ENCODE data around the gene CHST4. TPM values are rescaled to one million over a fixed set of nuclear protein-coding genes. Genes with fewer than 3 reads are reported as not detected.

The CHST4 gene
- total and polyA plus RNA-seq, 2 donors (not counting 3 experiments of a cell fraction or from before 2014, with no cell fraction given): not detected

GRCh38 chr16:71500964-71501363 is 25.3 kb upstream of the CHST4 start:
- no peaks in the 10 kb centered on the region for H3K79me2 ChIP-seq (ENCODE audit: control insufficient read depth, insufficient read depth, low read length)
- TF ChIP-seq FOS (IDR thresholded peaks at IDR 0.05; ENCODE audit: borderline replicate concordance, insufficient read depth, low read length) (no peak), MYC (IDR thresholded peaks at IDR 0.05; ENCODE audit: low read depth, low read length) (no peak), POLR2AphosphoS5 (IDR thresholded peaks at IDR 0.05; ENCODE audit: insufficient read depth, low read depth, low read length) (no peak), MAX (IDR thresholded peaks at IDR 0.05; ENCODE audit: insufficient read depth, insufficient read length) (no peak), GATA2 (IDR thresholded peaks at IDR 0.05; ENCODE audit: insufficient read depth, insufficient read length, low read depth, low read length) (no peak), CTCF (IDR thresholded peaks at IDR 0.05; ENCODE audit: extremely low read depth in 1 of 2, insufficient read depth in 1 of 2, low read depth in 1 of 2, low read length in 2 of 2) (no peak), JUN (IDR thresholded peaks at IDR 0.05; ENCODE audit: borderline replicate concordance, insufficient read depth, insufficient read length, low read depth) (no peak)
- no peaks in the 10 kb centered on the region for H3K9me1 ChIP-seq (replicated peaks; ENCODE audit: control insufficient read depth, extremely low read depth, insufficient read depth, low read length)
- dilution Hi-C loops (cut with MboI; ENCODE audit: extremely low pct_ligation_motif_present, low sequenced_read_pairs) (no loop called here), intact Hi-C loops (cut with micrococcal nuclease) (no loop called here)
- no peak overlapping the region for H3K27ac ChIP-seq (ENCODE audit: insufficient read depth, low read depth, low read length)
- H3K4me3 ChIP-seq (replicated peaks in 1 of 3; ENCODE audit: insufficient read depth in 1 of 3, low read depth in 1 of 3, low read length in 3 of 3): no peak overlapping the region
- H2AFZ ChIP-seq (ENCODE audit: low read depth, low read length): no peak overlapping the region
- ChIA-PET POLR2A (no interaction called here), CTCF (interaction anchor here (1.3 to 6.3 kb wide), 5 partner anchors 19 to 142 kb away, joined by 3 to 229 read pairs (median 11); partner anchors contain the start of gene CALB2)
- no peaks in the 10 kb centered on the region for H3K36me3 ChIP-seq (ENCODE audit: control insufficient read depth in 2 of 2, extremely low read depth in 1 of 2, insufficient read depth in 2 of 2, low read length in 2 of 2)
- FAIRE-seq: no peak
- no peaks in the 10 kb centered on the region for H3K9me3 ChIP-seq (replicated peaks; ENCODE audit: control insufficient read depth, insufficient read depth, low read length)
- no peaks in the 10 kb centered on the region for H3K4me1 ChIP-seq (ENCODE audit: control insufficient read depth, extremely low read depth, insufficient read depth, low read length)
- no peak overlapping the region for H3K9ac ChIP-seq (replicated peaks; ENCODE audit: extremely low read depth, insufficient read depth, low read length)
- BruUV-seq (replicated peaks): no TSS peak
- H4K20me1 ChIP-seq (replicated peaks; ENCODE audit: control insufficient read depth, extremely low read depth, insufficient read depth, low read length): no peaks in the 10 kb centered on the region
- no peak overlapping the region for H3K4me2 ChIP-seq (ENCODE audit: insufficient read depth, low read length)
- no peaks in the 10 kb centered on the region for H3K27me3 ChIP-seq (ENCODE audit: control insufficient read depth in 2 of 2, insufficient read depth in 2 of 2, low read length in 2 of 2)
- no peak for DNase-seq (ENCODE audit: low read depth, low spot score)
